IMR-90 (cell line): ENCODE results near the gene AQP1. TPM values are rescaled to one million over a fixed set of nuclear protein-coding genes. Genes with fewer than 3 reads are reported as not detected.

Experiments
- ATAC-seq: fragments of 200-7000 bp; cut with Tn5 transposase; 2 replicates; pipeline ENCODE4 v1.9.1; 2020; ENCODE audit warnings: low read depth, mild to moderate bottlenecking, moderate library complexity
- BruUV-seq: library from RNA; stranded (reverse); fragments of 400-500 nt; replicated peaks from 2 replicates; lab custom pipeline; 2021; lab: Mats Ljungman, UMichigan
- CTCF ChIA-PET: fragments of 300-600 bp; formaldehyde crosslinking; extraction: SDS; loops from one replicate; lab custom pipeline; 2021; ENCODE audit warnings: antibody characterized with exemption; lab: Yijun Ruan, JAX
- POLR2A ChIA-PET: fragments of 300-600 bp; sonication (Branson Sonifier 250); formaldehyde crosslinking; loops from one replicate; lab custom pipeline; 2022; ENCODE audit warnings: antibody characterized with exemption; ENCODE audit not compliant: unreplicated experiment; lab: Charles Lee
- DNase-seq: peaks from one replicate; pipeline ENCODE4 v3.0.0; 2013
- H2AFZ ChIP-seq: replicated peaks from 2 replicates; pipeline ENCODE3; 2013; ENCODE audit warnings: low read length, mild to moderate bottlenecking; ENCODE audit not compliant: poor library complexity
- H2AK5ac ChIP-seq: 2 replicates; pipeline ENCODE4 v1.6.1; 2013; ENCODE audit warnings: low read depth, low read length, inconsistent platforms
- H2AK9ac ChIP-seq: replicated peaks from 2 replicates; pipeline ENCODE3; 2013; ENCODE audit warnings: mild to moderate bottlenecking, low read depth, low read length, moderate library complexity; ENCODE audit not compliant: poor library complexity
- H2BK120ac ChIP-seq: 2 replicates; pipeline ENCODE4 v1.6.1; 2013; ENCODE audit warnings: low read depth, low read length, inconsistent platforms
- H2BK15ac ChIP-seq: 3 replicates; pipeline ENCODE4 v1.6.1; 2013; ENCODE audit warnings: low read depth, low read length, inconsistent platforms
- H2BK20ac ChIP-seq: 2 replicates; pipeline ENCODE4 v1.6.1; 2013; ENCODE audit warnings: low read depth, mild to moderate bottlenecking, inconsistent platforms, low read length, moderate library complexity
- H2BK5ac ChIP-seq: 2 replicates; pipeline ENCODE4 v1.6.1; 2013; ENCODE audit warnings: mild to moderate bottlenecking, low read depth, low read length, inconsistent platforms; ENCODE audit not compliant: poor library complexity, severe bottlenecking
- H3K14ac ChIP-seq: replicated peaks from 2 replicates; pipeline ENCODE4 v1.6.1; 2013; ENCODE audit warnings: low read depth, low read length, inconsistent platforms
- H3K18ac ChIP-seq: 2 replicates; pipeline ENCODE4 v1.6.1; 2013; ENCODE audit warnings: low read depth, low read length, control low read depth
- H3K23ac ChIP-seq: 2 replicates; pipeline ENCODE4 v1.6.1; 2013; ENCODE audit warnings: low read depth, low read length, inconsistent platforms
- H3K27ac ChIP-seq: 2 replicates; pipeline ENCODE4 v1.5.1; 2013; ENCODE audit warnings: mild to moderate bottlenecking, control low read depth, low read length; ENCODE audit not compliant: insufficient read depth
- H3K27me3 ChIP-seq: 2 replicates; pipeline ENCODE4 v1.6.1; 2013; ENCODE audit warnings: low read length; ENCODE audit not compliant: control insufficient read depth, insufficient read depth
- H3K36me3 ChIP-seq: 2 replicates; pipeline ENCODE4 v1.6.1; 2013; ENCODE audit warnings: low read length, mixed read lengths; ENCODE audit not compliant: control insufficient read depth, insufficient read depth
- H3K4ac ChIP-seq: 2 replicates; pipeline ENCODE4 v1.6.1; 2013; ENCODE audit warnings: low read depth, low read length, inconsistent platforms
- H3K4me1 ChIP-seq: 2 replicates; pipeline ENCODE4 v1.6.1; 2013; ENCODE audit warnings: low read length, mixed read lengths; ENCODE audit not compliant: control insufficient read depth, insufficient read depth
- H3K4me2 ChIP-seq: 2 replicates; pipeline ENCODE4 v1.6.1; 2013; ENCODE audit warnings: low read depth, mild to moderate bottlenecking, control low read depth, low read length, moderate library complexity
- H3K4me3 ChIP-seq: 2 replicates; pipeline ENCODE4 v1.5.1; 2013; ENCODE audit warnings: low read depth, mild to moderate bottlenecking, control low read depth, low read length, moderate library complexity; ENCODE audit not compliant: insufficient read depth
- H3K56ac ChIP-seq: 2 replicates; pipeline ENCODE4 v1.6.1; 2013; ENCODE audit warnings: low read length, inconsistent platforms; ENCODE audit not compliant: insufficient read depth; ENCODE audit errors: extremely low read depth
- H3K79me1 ChIP-seq, 2 experiments: 2 replicates each; pipeline ENCODE4 v1.6.1; 2013; ENCODE audit warnings: low read length in 2 of 2, inconsistent platforms in 1 of 2, low read depth in 1 of 2
- H3K9ac ChIP-seq: 2 replicates; pipeline ENCODE4 v1.6.1; 2013; ENCODE audit warnings: low read depth, low read length, control low read depth
- H3K9me1 ChIP-seq: 2 replicates; pipeline ENCODE4 v1.6.1; 2013; ENCODE audit warnings: low read length, inconsistent platforms; ENCODE audit not compliant: insufficient read depth
- H3K9me3 ChIP-seq: 2 replicates; pipeline ENCODE4 v1.6.1; 2013; ENCODE audit warnings: low read length; ENCODE audit not compliant: control insufficient read depth, insufficient read depth
- H4K20me1 ChIP-seq: 2 replicates; pipeline ENCODE4 v1.6.1; 2013; ENCODE audit warnings: low read length, inconsistent platforms; ENCODE audit not compliant: insufficient read depth
- H4K5ac ChIP-seq: 2 replicates; pipeline ENCODE4 v1.6.1; 2013; ENCODE audit warnings: mild to moderate bottlenecking, low read depth, low read length, control low read depth
- H4K8ac ChIP-seq, 2 experiments: 2 replicates each; pipeline ENCODE4 v1.6.1; 2013; ENCODE audit warnings: low read depth in 2 of 2, low read length in 2 of 2, control low read depth in 1 of 2, inconsistent platforms in 1 of 2
- H4K91ac ChIP-seq: 2 replicates; pipeline ENCODE4 v1.6.1; 2013; ENCODE audit warnings: low read depth, low read length, inconsistent platforms; ENCODE audit not compliant: insufficient read depth
- BHLHE40 ChIP-seq: fragments of 150-350 bp; IDR thresholded peaks from 2 replicates; pipeline ENCODE4 v1.6.1; 2016; ENCODE audit warnings: mild to moderate bottlenecking, low read depth, low read length
- CEBPB ChIP-seq: IDR thresholded peaks from 2 replicates; pipeline ENCODE4 v1.6.1; 2012; ENCODE audit warnings: low read depth, low read length, improper control_type of control experiment
- CHD1 ChIP-seq: IDR thresholded peaks from 2 replicates; pipeline ENCODE4 v1.6.1; 2012; ENCODE audit warnings: low read depth, low read length, improper control_type of control experiment
- CTCF ChIP-seq: conservative IDR thresholded peaks from 2 replicates; pipeline ENCODE4 v1.5.1; 2012; ENCODE audit warnings: mild to moderate bottlenecking, low read depth, low read length, improper control_type of control experiment
- ELK1 ChIP-seq: fragments of 150-350 bp; IDR thresholded peaks from 2 replicates; pipeline ENCODE4 v1.6.1; 2016; ENCODE audit warnings: low read depth, mild to moderate bottlenecking, low read length, moderate library complexity, borderline replicate concordance
- FOS ChIP-seq: fragments of 150-350 bp; IDR thresholded peaks from 2 replicates; pipeline ENCODE4 v1.6.1; 2016; ENCODE audit warnings: low read depth, low read length
- MAFK ChIP-seq: IDR thresholded peaks from 2 replicates; pipeline ENCODE4 v1.6.1; 2012; ENCODE audit warnings: low read depth, low read length, improper control_type of control experiment
- MAZ ChIP-seq: IDR thresholded peaks from 2 replicates; pipeline ENCODE4 v1.6.1; 2012; ENCODE audit warnings: low read depth, mild to moderate bottlenecking, low read length, improper control_type of control experiment, moderate library complexity, borderline replicate concordance
- MXI1 ChIP-seq: IDR thresholded peaks from 2 replicates; pipeline ENCODE4 v1.6.1; 2012; ENCODE audit warnings: low read depth, mild to moderate bottlenecking, low read length, moderate library complexity, borderline replicate concordance
- NFE2L2 ChIP-seq: fragments of 150-350 bp; IDR thresholded peaks from 2 replicates; pipeline ENCODE4 v1.6.1; 2016; ENCODE audit warnings: low read depth, mild to moderate bottlenecking, low read length
- POLR2A ChIP-seq: IDR thresholded peaks from 2 replicates; pipeline ENCODE4 v1.6.1; 2012; ENCODE audit warnings: mild to moderate bottlenecking, low read depth, low read length
- RAD21 ChIP-seq: IDR thresholded peaks from 2 replicates; pipeline ENCODE4 v1.6.1; 2012; ENCODE audit warnings: low read length, improper control_type of control experiment
- RCOR1 ChIP-seq: IDR thresholded peaks from 2 replicates; pipeline ENCODE4 v1.6.1; 2012; ENCODE audit warnings: mild to moderate bottlenecking, low read length, improper control_type of control experiment; ENCODE audit not compliant: insufficient replicate concordance
- RFX5 ChIP-seq: IDR thresholded peaks from 2 replicates; pipeline ENCODE4 v1.8.0; 2012; ENCODE audit warnings: low read depth, mild to moderate bottlenecking, low read length, moderate library complexity
- SMC3 ChIP-seq: fragments of 150-350 bp; IDR thresholded peaks from 2 replicates; pipeline ENCODE4 v1.6.1; 2016; ENCODE audit warnings: low read depth, mild to moderate bottlenecking, antibody characterized with exemption, low read length, moderate library complexity
- USF2 ChIP-seq: fragments of 150-350 bp; IDR thresholded peaks from 2 replicates; pipeline ENCODE4 v1.6.1; 2017; ENCODE audit warnings: mild to moderate bottlenecking, antibody characterized with exemption, low read length, low read depth
- WGBS, 2 experiments: methylation state at CpG; one replicate each; pipeline versions ENCODE4 v1.1.5 to v1.1.7; 2013; ENCODE audit warnings: missing lambda C conversion rate in 2 of 2; ENCODE audit not compliant: insufficient read length in 1 of 2; ENCODE audit errors: extremely low coverage in 2 of 2; 5-methylcytosine and 5-hydroxymethylcytosine counted together
- dilution Hi-C: fragments of 300-500 bp; cut with HindIII; formaldehyde crosslinking; loops from one replicate; pipeline ENCODE4 v1.14.3; 2018; ENCODE audit warnings: low sequenced_read_pairs; ENCODE audit not compliant: unreplicated experiment
- in situ Hi-C: fragments of 300-500 bp; cut with MboI; formaldehyde crosslinking; loops from 3 replicates; pipeline ENCODE4 v1.14.3; 2019; ENCODE audit warnings: low sequenced_read_pairs, inconsistent platforms, mixed read lengths
- intact Hi-C: fragments of 100-400 bp; cut with micrococcal nuclease; formaldehyde crosslinking; loops from 2 replicates; pipeline ENCODE4 v1.10.0; 2022
- polyA plus RNA-seq, 3 experiments: library from polyadenylated mRNA; depleted of rRNA; stranded (reverse); fragments of >200 nt; gene quantifications; 2 replicates each; pipeline ENCODE4 v1.2.3, GENCODE V29; 2012; ENCODE audit warnings: low replicate concordance in 1 of 3
- total RNA-seq: library from RNA; depleted of rRNA; stranded (reverse); fragments of >200 nt; gene quantifications from 2 replicates; pipeline ENCODE4 v1.2.3, GENCODE V29; 2012

Gene AQP1
- total and polyA plus RNA-seq, 2 of the 4 experiments (the other 2 are of a cell fraction) = 0.18 to 0.39 TPM

- CTCF ChIA-PET = interaction anchor here (0.7 kb wide), 1 partner anchor 18 kb away, joined by 4 read pairs; no protein-coding TSS in a partner anchor
- Histone ChIP-seq H3K4me2 (no peak overlapping the region), H3K9ac (no peak overlapping the region), H3K14ac (no peak overlapping the region), H2AK5ac (no peak overlapping the region), H3K4me1 (no peaks in the 10 kb centered on the region), H2BK20ac (no peak overlapping the region), H4K91ac (no peak overlapping the region), H2BK5ac (no peak overlapping the region), H3K79me1 (no peaks in the 10 kb centered on the region), H4K20me1 (no peaks in the 10 kb centered on the region), H3K36me3 (no peaks in the 10 kb centered on the region), H4K5ac (no peak overlapping the region), H3K27me3 (peaks cover 9% of the 10 kb centered on the region), H2AK9ac (no peak overlapping the region), H2AFZ (no peak overlapping the region), H3K4me3 (no peak overlapping the region), H3K27ac (no peak overlapping the region), H3K9me3 (peaks cover 2% of the 10 kb centered on the region; the same call in 1 of the 2 replicates), H2BK120ac (no peak overlapping the region), H2BK15ac (no peak overlapping the region), H3K9me1 (no peaks in the 10 kb centered on the region), H4K8ac (no peak overlapping the region), H3K4ac (no peak overlapping the region), H3K23ac (no peak overlapping the region), H3K56ac (no peak overlapping the region), H3K18ac (no peak overlapping the region)
- DNase-seq (no peak), ATAC-seq (no peak)
- POLR2A ChIA-PET = no interaction called here
- in situ Hi-C loops = no loop called here
- no TSS peak for BruUV-seq
- TF ChIP-seq CEBPB (no peak), SMC3 (no peak), CTCF (no peak), FOS (no peak), RCOR1 (no peak), RFX5 (no peak), MAZ (no peak), POLR2A (no peak), MAFK (no peak), CHD1 (no peak), BHLHE40 (no peak), USF2 (no peak), NFE2L2 (no peak), MXI1 (no peak), RAD21 (no peak), ELK1 (no peak)
- dilution Hi-C loops = no loop called here
- no CpG with 5 or more reads among the region's 1 CpG for WGBS, 2 experiments
- intact Hi-C loops = no loop called here
Observed at GRCh38 chr7:30956704-30957103, 45.1 kb downstream of the AQP1 start.
